GM12864 (cell line): Measurements from ENCODE around the gene ACTRT2.

Source experiments
- DNase-seq: peaks from one replicate; pipeline ENCODE4 v3.0.0-alpha.2; 2011; ENCODE audit warnings: low read depth
- H3K4me3 ChIP-seq: 2 replicates; pipeline ENCODE4 v1.5.1; 2011; ENCODE audit warnings: mild to moderate bottlenecking, low read depth, low read length, control low read depth
- TF ChIP-seq, protein P1 (sequence below): IDR thresholded peaks from 2 replicates; pipeline ENCODE4 v1.5.1; 2011; ENCODE audit warnings: low read depth, mild to moderate bottlenecking, moderate library complexity, low read length, control low read depth, inconsistent platforms; ENCODE audit errors: missing control alignments

The ACTRT2 gene

GRCh38 chr1:2989185-2989584 lies 32.1 kb upstream of the ACTRT2 start:
- no peak overlapping the region for H3K4me3 ChIP-seq
- DNase-seq, result no peak
- TF ChIP-seq, protein P1, sequence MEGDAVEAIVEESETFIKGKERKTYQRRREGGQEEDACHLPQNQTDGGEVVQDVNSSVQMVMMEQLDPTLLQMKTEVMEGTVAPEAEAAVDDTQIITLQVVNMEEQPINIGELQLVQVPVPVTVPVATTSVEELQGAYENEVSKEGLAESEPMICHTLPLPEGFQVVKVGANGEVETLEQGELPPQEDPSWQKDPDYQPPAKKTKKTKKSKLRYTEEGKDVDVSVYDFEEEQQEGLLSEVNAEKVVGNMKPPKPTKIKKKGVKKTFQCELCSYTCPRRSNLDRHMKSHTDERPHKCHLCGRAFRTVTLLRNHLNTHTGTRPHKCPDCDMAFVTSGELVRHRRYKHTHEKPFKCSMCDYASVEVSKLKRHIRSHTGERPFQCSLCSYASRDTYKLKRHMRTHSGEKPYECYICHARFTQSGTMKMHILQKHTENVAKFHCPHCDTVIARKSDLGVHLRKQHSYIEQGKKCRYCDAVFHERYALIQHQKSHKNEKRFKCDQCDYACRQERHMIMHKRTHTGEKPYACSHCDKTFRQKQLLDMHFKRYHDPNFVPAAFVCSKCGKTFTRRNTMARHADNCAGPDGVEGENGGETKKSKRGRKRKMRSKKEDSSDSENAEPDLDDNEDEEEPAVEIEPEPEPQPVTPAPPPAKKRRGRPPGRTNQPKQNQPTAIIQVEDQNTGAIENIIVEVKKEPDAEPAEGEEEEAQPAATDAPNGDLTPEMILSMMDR, result no peak

DNA sequence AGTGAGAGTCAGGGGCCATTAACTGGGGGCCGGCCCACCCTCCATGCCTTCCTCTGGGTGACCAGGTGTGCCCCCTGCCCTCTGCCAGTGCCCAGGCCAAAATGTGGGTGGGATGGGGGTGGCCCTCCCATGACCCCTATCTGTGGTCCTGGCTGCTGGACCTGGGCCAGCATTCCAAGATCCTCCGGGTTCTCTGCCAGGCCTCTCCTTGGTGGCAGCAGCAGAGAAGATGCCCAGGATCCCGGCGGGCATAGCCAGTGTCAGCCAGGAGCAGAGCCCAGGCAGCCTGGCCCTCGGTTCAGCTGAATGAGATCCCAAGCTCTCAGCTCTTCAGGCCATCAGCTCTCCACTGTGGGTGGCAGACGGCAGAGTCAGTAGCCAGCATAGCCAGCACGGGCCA lies 31.3 kb upstream of the ACTRT2 start:
- no peak overlapping the region for H3K4me3 ChIP-seq
- TF ChIP-seq, protein P1, result no peak
- no peak for DNase-seq

- TF ChIP-seq, protein P1, result no peak
- no peak for DNase-seq
- H3K4me3 ChIP-seq, result no peak overlapping the region
These were observed 30.7 kb upstream of the ACTRT2 start for GRCh38 chr1:2990376-2991115.

GRCh38 chr1:2991753-2992495 lies 29.3 kb upstream of the ACTRT2 start:
- no peak overlapping the region for H3K4me3 ChIP-seq
- TF ChIP-seq, protein P1, result no peak
- no peak for DNase-seq

DNA sequence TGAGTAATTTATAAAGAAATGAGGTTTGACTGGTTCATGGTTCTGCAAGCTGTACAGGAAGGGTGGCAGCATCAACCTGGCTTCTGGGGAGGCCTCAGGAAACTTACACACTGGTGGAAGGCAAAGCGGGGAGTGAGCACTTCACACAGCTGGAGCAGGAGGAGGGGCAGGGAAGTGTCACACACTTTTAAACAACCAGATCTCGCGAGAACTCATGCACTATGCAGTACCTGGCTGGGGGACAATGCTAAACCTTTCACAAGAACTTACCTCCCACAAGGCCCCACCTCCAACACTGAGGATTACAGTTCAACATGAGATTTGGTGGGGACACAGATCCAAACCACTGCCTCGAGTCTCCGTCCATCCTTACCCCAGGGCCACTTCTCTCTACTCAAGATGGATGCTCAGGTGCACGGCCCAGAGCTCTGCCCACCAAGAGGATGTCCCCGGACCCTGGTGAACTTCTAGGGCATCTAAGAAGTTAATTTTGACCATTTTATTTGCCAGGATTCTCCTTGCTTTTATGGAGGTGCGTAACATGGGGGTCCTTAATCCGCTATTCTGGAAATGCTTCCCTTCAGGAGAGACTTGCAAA lies 22.7 kb upstream of the ACTRT2 start:
- TF ChIP-seq, protein P1, result no peak
- no peak for DNase-seq
- no peak overlapping the region for H3K4me3 ChIP-seq

DNA sequence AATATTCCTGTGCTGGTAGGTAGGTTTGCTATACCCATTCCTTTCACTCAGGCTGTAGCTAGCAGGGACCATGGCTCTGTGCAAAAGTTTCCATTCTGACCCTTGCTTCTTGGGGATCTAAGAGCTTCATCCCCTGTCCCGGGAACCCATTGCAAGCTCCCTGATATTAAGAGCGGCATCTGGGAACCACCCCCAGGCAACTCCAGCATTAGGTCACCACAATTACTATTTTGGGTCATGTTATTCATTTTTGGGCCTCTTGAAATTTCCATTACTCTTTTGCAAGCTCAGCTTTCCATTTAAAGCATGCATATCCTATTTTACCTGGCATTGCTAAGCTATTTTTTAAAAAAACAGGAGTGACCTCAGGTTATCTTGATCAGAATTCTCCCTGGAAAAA lies 22.1 kb upstream of the ACTRT2 start:
- no peak for DNase-seq
- H3K4me3 ChIP-seq, result no peak overlapping the region
- TF ChIP-seq, protein P1, result no peak
